Neuronal stem cell (in vitro differentiated cells): ENCODE data around the gene APOB.
A peak's percentile ranks its signal among the peaks of the same experiment; 100 is the strongest.

ENCODE experiments used
- DNase-seq: peaks from one replicate; pipeline ENCODE4 v3.0.0-alpha.2; 2013; ENCODE audit warnings: low spot score
- H2AFZ ChIP-seq: one replicate; pipeline ENCODE4 v1.6.1; 2013; ENCODE audit warnings: mild to moderate bottlenecking, low read length, inconsistent platforms
- H2AK5ac ChIP-seq: 2 replicates; pipeline ENCODE4 v1.6.1; 2013; ENCODE audit warnings: low read depth, mild to moderate bottlenecking, inconsistent platforms, low read length, moderate library complexity, mixed read lengths
- H2BK120ac ChIP-seq: 2 replicates; pipeline ENCODE4 v1.6.1; 2013; ENCODE audit warnings: low read depth, mild to moderate bottlenecking, inconsistent platforms, low read length, moderate library complexity, mixed read lengths
- H2BK12ac ChIP-seq: one replicate; pipeline ENCODE4 v1.6.1; 2013; ENCODE audit warnings: low read length, inconsistent platforms
- H2BK15ac ChIP-seq: 2 replicates; pipeline ENCODE4 v1.6.1; 2013; ENCODE audit warnings: mild to moderate bottlenecking, low read length, inconsistent platforms, mixed read lengths
- H2BK5ac ChIP-seq: one replicate; pipeline ENCODE4 v1.6.1; 2013; ENCODE audit warnings: inconsistent platforms, mild to moderate bottlenecking, low read length, moderate library complexity
- H3K14ac ChIP-seq: one replicate; pipeline ENCODE4 v1.6.1; 2013; ENCODE audit warnings: low read length, inconsistent platforms
- H3K18ac ChIP-seq: 2 replicates; pipeline ENCODE4 v1.6.1; 2013; ENCODE audit warnings: low read length, inconsistent platforms
- H3K23ac ChIP-seq: 2 replicates; pipeline ENCODE4 v1.6.1; 2013; ENCODE audit warnings: low read depth, mild to moderate bottlenecking, mixed read lengths, low read length, inconsistent platforms; ENCODE audit not compliant: poor library complexity
- H3K27ac ChIP-seq: replicated peaks from 3 replicates; pipeline ENCODE4 v1.5.1; 2013; ENCODE audit warnings: low read length, inconsistent platforms
- H3K27me3 ChIP-seq, 3 experiments: 2 replicates each; pipeline ENCODE4 v1.6.1; 2013; ENCODE audit warnings: low read length in 3 of 3, mild to moderate bottlenecking in 2 of 3, inconsistent platforms in 1 of 3, low read depth in 1 of 3, mixed read lengths in 1 of 3, moderate library complexity in 1 of 3; ENCODE audit not compliant: control insufficient read depth in 3 of 3, insufficient read depth in 3 of 3
- H3K36me3 ChIP-seq, 2 donors: replicated peaks in 1 of 2; 2 replicates each; pipeline ENCODE4 v1.6.1; 2013; ENCODE audit warnings: low read length in 2 of 2; ENCODE audit not compliant: control insufficient read depth in 2 of 2, insufficient read depth in 2 of 2
- H3K4ac ChIP-seq: 2 replicates; pipeline ENCODE4 v1.6.1; 2013; ENCODE audit warnings: inconsistent platforms, mild to moderate bottlenecking, low read length, moderate library complexity
- H3K4me1 ChIP-seq, 2 donors: 1 replicate in 1 of 2; 2 replicates in 1 of 2; pipeline ENCODE4 v1.6.1; 2013; ENCODE audit warnings: low read length in 2 of 2, low read depth in 1 of 2; ENCODE audit not compliant: control insufficient read depth in 2 of 2, insufficient read depth in 1 of 2
- H3K4me2 ChIP-seq: one replicate; pipeline ENCODE4 v1.6.1; 2013; ENCODE audit warnings: mild to moderate bottlenecking, low read length, inconsistent platforms; ENCODE audit not compliant: insufficient read depth, poor library complexity, severe bottlenecking
- H3K4me3 ChIP-seq, 2 donors: 2 replicates each; pipeline ENCODE4 v1.5.1; 2013; ENCODE audit warnings: low read length in 2 of 2, mild to moderate bottlenecking in 2 of 2, inconsistent platforms in 1 of 2, moderate library complexity in 1 of 2
- H3K79me1 ChIP-seq: one replicate; pipeline ENCODE4 v1.6.1; 2013; ENCODE audit warnings: low read depth, mild to moderate bottlenecking, inconsistent platforms, low read length, moderate library complexity
- H3K9ac ChIP-seq: one replicate; pipeline ENCODE4 v1.6.1; 2013; ENCODE audit warnings: mild to moderate bottlenecking, low read depth, low read length, inconsistent platforms; ENCODE audit not compliant: poor library complexity
- H3K9me3 ChIP-seq, 2 donors: replicated peaks in 1 of 2; 2 replicates each; pipeline versions ENCODE3 to v1.6.1; 2013; ENCODE audit warnings: low read length in 2 of 2, mild to moderate bottlenecking in 2 of 2, inconsistent platforms in 1 of 2, low read depth in 1 of 2, mixed read lengths in 1 of 2, moderate library complexity in 1 of 2; ENCODE audit not compliant: control insufficient read depth in 2 of 2, insufficient read depth in 1 of 2
- H4K8ac ChIP-seq: one replicate; pipeline ENCODE4 v1.6.1; 2013; ENCODE audit warnings: low read depth, mild to moderate bottlenecking, inconsistent platforms, low read length, moderate library complexity
- H4K91ac ChIP-seq: one replicate; pipeline ENCODE4 v1.6.1; 2013; ENCODE audit warnings: low read length, low read depth, mild to moderate bottlenecking, inconsistent platforms; ENCODE audit not compliant: poor library complexity
- WGBS, 2 donors: extraction: QIAGEN DNeasy Blood & Tissue Kit; methylation state at CpG; one replicate each; pipeline ENCODE4 v1.1.7; 2013; ENCODE audit warnings: missing lambda C conversion rate in 2 of 2, mixed read lengths in 1 of 2; ENCODE audit not compliant: insufficient read length in 2 of 2, insufficient replicate concordance in 1 of 2; ENCODE audit errors: extremely low coverage in 2 of 2; 5-methylcytosine and 5-hydroxymethylcytosine counted together

The APOB gene

GRCh38 chr2:21005700-21006422 lies 38.0 kb downstream of the APOB start:
- no peak overlapping the region for H3K23ac ChIP-seq
- no peak overlapping the region for H3K4me3 ChIP-seq
- no peak overlapping the region for H2BK15ac ChIP-seq
- no peak overlapping the region for H2BK120ac ChIP-seq
- no peak overlapping the region for H2AK5ac ChIP-seq
- no peaks in the 10 kb centered on the region for H3K36me3 ChIP-seq
- no peaks in the 10 kb centered on the region for H3K4me1 ChIP-seq
- H2AFZ ChIP-seq, result no peak overlapping the region
- no peaks in the 10 kb centered on the region for H3K27me3 ChIP-seq
- H4K8ac ChIP-seq, result no peak overlapping the region
- H3K18ac ChIP-seq, result no peak overlapping the region
- H3K9ac ChIP-seq, result no peak overlapping the region
- H3K27ac ChIP-seq, result no peak overlapping the region
- H2BK12ac ChIP-seq, result no peak overlapping the region
- no peak overlapping the region for H3K14ac ChIP-seq
- DNase-seq, result no peak
- H3K4ac ChIP-seq, result no peak overlapping the region
- no peak overlapping the region for H2BK5ac ChIP-seq
- no CpG with 5 or more reads among the region's 9 CpGs for WGBS, 2 donors
- no peak overlapping the region for H4K91ac ChIP-seq
- H3K9me3 ChIP-seq, result no peaks in the 10 kb centered on the region
- no peak overlapping the region for H3K4me2 ChIP-seq
- H3K79me1 ChIP-seq, result no peaks in the 10 kb centered on the region

GRCh38 chr2:21005111-21005699 lies 38.7 kb downstream of the APOB start:
- no peak overlapping the region for H2BK5ac ChIP-seq
- no peak overlapping the region for H3K9ac ChIP-seq
- no peak overlapping the region for H2AFZ ChIP-seq
- WGBS, 2 donors, result no CpG with 5 or more reads among the region's 9 CpGs
- no peaks in the 10 kb centered on the region for H3K9me3 ChIP-seq
- no peak for DNase-seq
- no peaks in the 10 kb centered on the region for H3K36me3 ChIP-seq
- no peak overlapping the region for H2AK5ac ChIP-seq
- no peaks in the 10 kb centered on the region for H3K27me3 ChIP-seq
- no peaks in the 10 kb centered on the region for H3K79me1 ChIP-seq
- no peak overlapping the region for H3K4me2 ChIP-seq
- H4K91ac ChIP-seq, result no peak overlapping the region
- H3K27ac ChIP-seq, result no peak overlapping the region
- H2BK12ac ChIP-seq, result no peak overlapping the region
- no peak overlapping the region for H2BK120ac ChIP-seq
- H3K4me1 ChIP-seq, result no peaks in the 10 kb centered on the region
- H3K4me3 ChIP-seq, result peak overlapping the region in 1 of 2 donors; percentile 38
- no peak overlapping the region for H3K18ac ChIP-seq
- no peak overlapping the region for H3K23ac ChIP-seq
- no peak overlapping the region for H2BK15ac ChIP-seq
- no peak overlapping the region for H4K8ac ChIP-seq
- no peak overlapping the region for H3K4ac ChIP-seq
- no peak overlapping the region for H3K14ac ChIP-seq

- Histone ChIP-seq H2BK15ac (no peak overlapping the region), H3K27me3 (no peaks in the 10 kb centered on the region), H3K14ac (no peak overlapping the region), H3K4me3 (no peak overlapping the region), H3K27ac (no peak overlapping the region), H3K18ac (no peak overlapping the region), H2AFZ (no peak overlapping the region), H4K91ac (no peak overlapping the region), H3K9ac (no peak overlapping the region), H3K4ac (no peak overlapping the region), H2BK12ac (no peak overlapping the region), H3K9me3 (no peaks in the 10 kb centered on the region), H2AK5ac (no peak overlapping the region), H3K36me3 (no peaks in the 10 kb centered on the region), H2BK120ac (no peak overlapping the region), H3K79me1 (no peaks in the 10 kb centered on the region), H3K4me2 (no peak overlapping the region), H3K23ac (no peak overlapping the region), H2BK5ac (no peak overlapping the region), H3K4me1 (no peaks in the 10 kb centered on the region), H4K8ac (no peak overlapping the region)
- WGBS, 2 donors, result no CpG with 5 or more reads among the region's 10 CpGs
- DNase-seq, result no peak
These were observed 39.7 kb downstream of the APOB start for GRCh38 chr2:21004181-21004572.

- no peaks in the 10 kb centered on the region for H3K9me3 ChIP-seq
- no peak overlapping the region for H3K4me2 ChIP-seq
- no peaks in the 10 kb centered on the region for H3K27me3 ChIP-seq
These were observed 40.2 kb downstream of the APOB start for GRCh38 chr2:21003572-21004180.

More at GRCh38 chr2:21003572-21004180, 40.2 kb downstream of the APOB start:
- H4K91ac ChIP-seq, result no peak overlapping the region
- no peak overlapping the region for H3K14ac ChIP-seq
- H2BK15ac ChIP-seq, result no peak overlapping the region
- WGBS, 2 donors, result no CpG with 5 or more reads among the region's 2 CpGs
- H3K9ac ChIP-seq, result no peak overlapping the region
- H3K79me1 ChIP-seq, result no peaks in the 10 kb centered on the region
- no peak overlapping the region for H3K4me3 ChIP-seq
- no peak overlapping the region for H4K8ac ChIP-seq
- no peak overlapping the region for H3K27ac ChIP-seq
- H2AK5ac ChIP-seq, result no peak overlapping the region
- no peaks in the 10 kb centered on the region for H3K4me1 ChIP-seq
- H3K36me3 ChIP-seq, result no peaks in the 10 kb centered on the region
- no peak overlapping the region for H3K23ac ChIP-seq
- no peak overlapping the region for H3K18ac ChIP-seq
- no peak overlapping the region for H2BK5ac ChIP-seq
- no peak overlapping the region for H2AFZ ChIP-seq
- no peak overlapping the region for H3K4ac ChIP-seq
- no peak overlapping the region for H2BK120ac ChIP-seq
- DNase-seq, result no peak
- no peak overlapping the region for H2BK12ac ChIP-seq
